DND-41 (cell line): ENCODE measurements around the gene POLK.

Source experiments
- EZH2 ChIP-seq: IDR thresholded peaks from 3 replicates; pipeline ENCODE4 v1.6.1; 2012; ENCODE audit warnings: borderline replicate concordance, low read depth, mild to moderate bottlenecking, moderate library complexity, low read length, inconsistent platforms; ENCODE audit not compliant: severe bottlenecking
- TF ChIP-seq, protein P1 (sequence below): IDR thresholded peaks from 2 replicates; pipeline ENCODE4 v1.5.1; 2012; ENCODE audit warnings: borderline replicate concordance, low read length, moderate library complexity, mild to moderate bottlenecking; ENCODE audit not compliant: poor library complexity, severe bottlenecking; ENCODE audit errors: extremely low read depth

DNA sequence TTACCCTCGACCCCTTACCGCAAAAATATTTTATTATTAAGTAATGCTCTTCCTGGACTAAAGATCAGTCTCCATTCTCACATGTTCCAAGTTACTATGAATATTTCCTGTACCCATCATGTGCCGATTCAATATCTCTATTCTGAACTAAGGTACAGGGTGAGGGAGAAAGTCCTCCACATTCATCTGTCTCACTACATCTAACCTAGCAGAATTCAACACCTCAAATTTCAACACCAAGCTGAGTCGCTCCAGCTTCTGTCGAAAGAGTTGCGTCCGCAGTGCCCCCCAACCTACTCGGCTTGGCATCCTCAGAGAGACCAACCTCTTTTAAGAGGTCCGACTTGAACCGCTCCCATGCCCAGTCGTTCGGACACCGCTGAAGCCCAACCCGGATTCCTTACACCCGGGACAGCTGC, 1.3 kb upstream of the POLK start:
- TF ChIP-seq, protein P1, sequence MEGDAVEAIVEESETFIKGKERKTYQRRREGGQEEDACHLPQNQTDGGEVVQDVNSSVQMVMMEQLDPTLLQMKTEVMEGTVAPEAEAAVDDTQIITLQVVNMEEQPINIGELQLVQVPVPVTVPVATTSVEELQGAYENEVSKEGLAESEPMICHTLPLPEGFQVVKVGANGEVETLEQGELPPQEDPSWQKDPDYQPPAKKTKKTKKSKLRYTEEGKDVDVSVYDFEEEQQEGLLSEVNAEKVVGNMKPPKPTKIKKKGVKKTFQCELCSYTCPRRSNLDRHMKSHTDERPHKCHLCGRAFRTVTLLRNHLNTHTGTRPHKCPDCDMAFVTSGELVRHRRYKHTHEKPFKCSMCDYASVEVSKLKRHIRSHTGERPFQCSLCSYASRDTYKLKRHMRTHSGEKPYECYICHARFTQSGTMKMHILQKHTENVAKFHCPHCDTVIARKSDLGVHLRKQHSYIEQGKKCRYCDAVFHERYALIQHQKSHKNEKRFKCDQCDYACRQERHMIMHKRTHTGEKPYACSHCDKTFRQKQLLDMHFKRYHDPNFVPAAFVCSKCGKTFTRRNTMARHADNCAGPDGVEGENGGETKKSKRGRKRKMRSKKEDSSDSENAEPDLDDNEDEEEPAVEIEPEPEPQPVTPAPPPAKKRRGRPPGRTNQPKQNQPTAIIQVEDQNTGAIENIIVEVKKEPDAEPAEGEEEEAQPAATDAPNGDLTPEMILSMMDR, result no peak
- no peak for TF ChIP-seq EZH2
